A673 (cell line): ENCODE measurements around the gene GAB2.

Experiments used
- CTCF ChIP-seq: fragments of 300-800, 200-600 bp; sonication (generic); conservative IDR thresholded peaks from 2 replicates; pipeline ENCODE4 v1.5.1; 2017; ENCODE audit warnings: low read depth, mild to moderate bottlenecking, antibody characterized with exemption, low read length, moderate library complexity, mixed read lengths
- EZH2 ChIP-seq: fragments of 200-600 bp; sonication (generic); IDR thresholded peaks from 2 replicates; pipeline ENCODE4 v1.6.1; 2017; ENCODE audit warnings: borderline replicate concordance, low read depth, mild to moderate bottlenecking, mixed read lengths, antibody characterized with exemption, low read length; ENCODE audit not compliant: poor library complexity, severe bottlenecking

DNA sequence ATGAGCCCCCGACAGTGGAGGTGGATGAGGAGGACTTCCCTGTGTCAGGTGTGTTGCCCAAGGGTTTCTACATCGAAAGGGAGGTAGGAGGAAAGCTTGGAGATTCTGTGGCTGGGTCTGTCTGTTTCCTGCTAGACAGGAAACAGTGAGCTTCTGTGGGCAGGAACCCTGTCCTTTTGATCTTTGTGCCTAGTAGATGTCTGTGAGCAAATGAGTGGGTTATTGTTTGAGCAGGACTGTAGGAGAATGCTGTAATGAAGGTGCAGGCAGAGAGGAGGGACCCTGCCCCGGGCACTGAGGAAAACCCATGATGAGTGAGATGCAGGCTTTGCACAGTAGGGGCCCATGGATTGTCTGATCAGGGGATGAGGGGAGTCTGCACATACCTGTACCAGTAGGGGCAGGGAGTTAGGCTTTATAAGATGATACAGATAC is 214.9 kb downstream of the GAB2 start:
- TF ChIP-seq CTCF (no peak), EZH2 (no peak)
